Uterus (tissue), 4 donors: ENCODE results near the gene AMN. TPM values are rescaled to one million over a fixed set of nuclear protein-coding genes. Genes with fewer than 3 reads are reported as not detected.
"Not testable (repeated sequence)": the region's sequence is repeated elsewhere in the genome, so short reads cannot be mapped to it uniquely, and the experiment has no call there.

Experiments
- DNase-seq, 2 donors: peaks; one replicate each; pipeline ENCODE4 v3.0.0-alpha.2; 2019 to 2020
- H3K27ac ChIP-seq, 2 donors: fragments of 200-600 bp; sonication (generic); 1 replicate in 1 of 2; 2 replicates in 1 of 2; pipeline ENCODE4 v1.5.1; 2016 to 2018
- H3K27me3 ChIP-seq, 2 donors: fragments of 200-600 bp; sonication (generic); one replicate each; pipeline ENCODE4 v1.5.1; 2018 to 2019; ENCODE audit warnings: control low read depth in 1 of 2
- H3K36me3 ChIP-seq, 2 donors: fragments of 200-600 bp; sonication (generic); one replicate each; pipeline ENCODE4 v1.5.1; 2019; ENCODE audit warnings: control low read depth in 1 of 2
- H3K4me1 ChIP-seq, 2 donors: fragments of 200-600 bp; sonication (generic); one replicate each; pipeline ENCODE4 v1.5.1; 2018 to 2019; ENCODE audit warnings: control low read depth in 1 of 2
- H3K4me3 ChIP-seq, 2 donors: fragments of 200-600 bp; sonication (generic); 1 replicate in 1 of 2; 2 replicates in 1 of 2; pipeline ENCODE4 v1.5.1; 2018 to 2019; ENCODE audit warnings: mild to moderate bottlenecking in 1 of 2
- H3K9me3 ChIP-seq, 2 donors: fragments of 200-600 bp; sonication (generic); one replicate each; pipeline ENCODE4 v1.5.1; 2019; ENCODE audit warnings: control low read depth in 1 of 2
- CTCF ChIP-seq, 4 experiments: fragments of 200-600 bp in 2 of 4; fragments of 450-650 bp in 2 of 4; sonication (generic) in 2 of 4; IDR thresholded peaks; one replicate each; pipeline ENCODE4 v1.5.1; 2016 to 2019; ENCODE audit warnings: antibody characterized with exemption in 4 of 4, mild to moderate bottlenecking in 2 of 4, moderate library complexity in 1 of 4
- POLR2A ChIP-seq, 2 donors: fragments of 450-650 bp; IDR thresholded peaks; one replicate each; pipeline ENCODE4 v1.6.1; 2016; ENCODE audit warnings: antibody characterized with exemption in 2 of 2, mild to moderate bottlenecking in 1 of 2, moderate library complexity in 1 of 2
- intact Hi-C: fragments of 100-400 bp; cut with DNase I; formaldehyde crosslinking; loops from one replicate; pipeline ENCODE4 v1.15.1; 2023; ENCODE audit warnings: low total_unique reads
- total RNA-seq, 4 donors: library from RNA; depleted of rRNA in 3 of 4; stranded (reverse); fragments of >200 nt in 3 of 4; gene quantifications; one replicate each; pipeline versions ENCODE4 v1.1.0 to v1.2.4, GENCODE V29; 2014 to 2023
- donor health status: DM: yes; HTN: yes; CAD: no.

Gene AMN
- 1 to 10 TPM in 1 of 4 donors, under 1 TPM in 1, not detected in 2; 0.69 to 2.9 TPM for total RNA-seq

- DNase-seq: no peak
- Histone ChIP-seq H3K36me3 (no peaks in the 10 kb centered on the region), H3K27ac (no peak within 1 kb of the TSS), H3K4me3 (no peak within 1 kb of the TSS), H3K27me3 (peaks cover 0 to 9% of the 10 kb centered on the region in 2 donors), H3K4me1 (no peaks in the 10 kb centered on the region), H3K9me3 (no peaks in the 10 kb centered on the region)
- intact Hi-C loops: no loop called here
- no peak for TF ChIP-seq POLR2A (IDR thresholded peaks at IDR 0.05)
- TF ChIP-seq CTCF (IDR thresholded peaks at IDR 0.05): no peak
Observed at GRCh38 chr14:102922490-102923200, at the start of gene AMN. AMN (plus strand) TSS chr14:102922663; CDS start chr14:102922689, 26 bp downstream.

- no peaks in the 10 kb centered on the region for H3K9me3 ChIP-seq
- TF ChIP-seq POLR2A (IDR thresholded peaks at IDR 0.05) (no peak), CTCF (IDR thresholded peaks at IDR 0.05) (no peak)
- no peaks in the 10 kb centered on the region for H3K36me3 ChIP-seq
- no peak for DNase-seq
- intact Hi-C loops: no loop called here
- H3K4me1 ChIP-seq: no peaks in the 10 kb centered on the region
- no peak overlapping the region for H3K27ac ChIP-seq
- no peak overlapping the region for H3K4me3 ChIP-seq
- H3K27me3 ChIP-seq: no peaks in the 10 kb centered on the region
Observed at GRCh38 chr14:102873131-102873530, 49.3 kb upstream of the AMN start.

GRCh38 chr14:102873546-102874061 is 48.9 kb upstream of the AMN start:
- no peak overlapping the region for H3K27ac ChIP-seq
- H3K36me3 ChIP-seq: no peaks in the 10 kb centered on the region

GRCh38 chr14:102875652-102876051 is 46.8 kb upstream of the AMN start:
- no peak overlapping the region for H3K4me3 ChIP-seq
- no peak for DNase-seq
- H3K4me1 ChIP-seq: no peaks in the 10 kb centered on the region
- H3K27me3 ChIP-seq: no peaks in the 10 kb centered on the region
- TF ChIP-seq POLR2A (IDR thresholded peaks at IDR 0.05): no peak
- TF ChIP-seq CTCF (IDR thresholded peaks at IDR 0.05): no peak
- H3K27ac ChIP-seq: no peak overlapping the region
- no peaks in the 10 kb centered on the region for H3K36me3 ChIP-seq
- intact Hi-C loops: no loop called here
- no peaks in the 10 kb centered on the region for H3K9me3 ChIP-seq

More at GRCh38 chr14:102873546-102874061, 48.9 kb upstream of the AMN start:
- no peak for TF ChIP-seq CTCF (IDR thresholded peaks at IDR 0.05)
- no peak for TF ChIP-seq POLR2A (IDR thresholded peaks at IDR 0.05)
- H3K4me1 ChIP-seq: no peaks in the 10 kb centered on the region
- no peak overlapping the region for H3K4me3 ChIP-seq
- DNase-seq: no peak
- intact Hi-C loops: no loop called here
- no peaks in the 10 kb centered on the region for H3K27me3 ChIP-seq
- no peaks in the 10 kb centered on the region for H3K9me3 ChIP-seq

- H3K4me1 ChIP-seq, H3K9me3 ChIP-seq, H3K4me3 ChIP-seq, H3K27ac ChIP-seq, intact Hi-C loops, H3K27me3 ChIP-seq, H3K36me3 ChIP-seq, DNase-seq: not testable (repeated sequence)
Observed at GRCh38 chr14:102877511-102877910, 45.0 kb upstream of the AMN start.
